ENCODE results near the gene CTNNA3.

The CTNNA3 gene

DNA sequence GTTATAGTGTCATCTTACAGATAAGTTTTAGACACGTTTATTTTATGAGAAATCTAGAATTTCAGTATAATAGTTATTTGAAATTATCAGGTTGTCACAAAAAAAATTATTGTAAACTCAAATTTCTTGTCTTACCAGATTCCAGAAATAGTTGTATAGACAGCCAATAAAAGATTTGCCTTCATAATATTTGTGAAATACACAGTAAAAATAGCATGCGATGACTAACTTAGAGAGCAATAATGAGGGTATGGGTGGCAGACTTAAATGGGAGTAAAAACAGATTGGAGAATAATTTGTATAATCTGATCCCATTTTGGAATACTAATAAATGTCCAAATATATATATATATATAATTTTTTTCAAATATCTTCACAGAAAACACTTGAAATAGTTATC, 1457.7 kb downstream of the CTNNA3 start:
- Histone ChIP-seq H3F3A (ENCODE audit: insufficient read depth) (no peaks in the 10 kb centered on the region), H3K4me3 (ENCODE audit: insufficient read depth, low read length, poor library complexity, severe bottlenecking) (no peak overlapping the region), H4K20me1 (ENCODE audit: low read depth, low read length) (no peaks in the 10 kb centered on the region), H3K9ac (ENCODE audit: low read length) (no peak overlapping the region), H3K79me2 (ENCODE audit: insufficient read depth, low read length) (no peaks in the 10 kb centered on the region), H3K4me2 (ENCODE audit: low read depth, low read length, poor library complexity, severe bottlenecking) (no peak overlapping the region), H2AFZ (ENCODE audit: low read depth, low read length, severe bottlenecking) (no peak overlapping the region), H3K36me3 (ENCODE audit: low read length) (no peaks in the 10 kb centered on the region), H3K27me3 (ENCODE audit: low read length) (no peaks in the 10 kb centered on the region), H3K9me3 (ENCODE audit: insufficient read depth, low read length) (no peaks in the 10 kb centered on the region), H3K27ac (ENCODE audit: low read depth, low read length) (no peak overlapping the region), H3K9me2 (replicated peaks; ENCODE audit: insufficient read depth, low read length) (no peaks in the 10 kb centered on the region)
- TF ChIP-seq EZH2phosphoT487 (conservative IDR thresholded peaks at IDR 0.05; ENCODE audit: low read length) = no peak
- TF ChIP-seq, protein P1, sequence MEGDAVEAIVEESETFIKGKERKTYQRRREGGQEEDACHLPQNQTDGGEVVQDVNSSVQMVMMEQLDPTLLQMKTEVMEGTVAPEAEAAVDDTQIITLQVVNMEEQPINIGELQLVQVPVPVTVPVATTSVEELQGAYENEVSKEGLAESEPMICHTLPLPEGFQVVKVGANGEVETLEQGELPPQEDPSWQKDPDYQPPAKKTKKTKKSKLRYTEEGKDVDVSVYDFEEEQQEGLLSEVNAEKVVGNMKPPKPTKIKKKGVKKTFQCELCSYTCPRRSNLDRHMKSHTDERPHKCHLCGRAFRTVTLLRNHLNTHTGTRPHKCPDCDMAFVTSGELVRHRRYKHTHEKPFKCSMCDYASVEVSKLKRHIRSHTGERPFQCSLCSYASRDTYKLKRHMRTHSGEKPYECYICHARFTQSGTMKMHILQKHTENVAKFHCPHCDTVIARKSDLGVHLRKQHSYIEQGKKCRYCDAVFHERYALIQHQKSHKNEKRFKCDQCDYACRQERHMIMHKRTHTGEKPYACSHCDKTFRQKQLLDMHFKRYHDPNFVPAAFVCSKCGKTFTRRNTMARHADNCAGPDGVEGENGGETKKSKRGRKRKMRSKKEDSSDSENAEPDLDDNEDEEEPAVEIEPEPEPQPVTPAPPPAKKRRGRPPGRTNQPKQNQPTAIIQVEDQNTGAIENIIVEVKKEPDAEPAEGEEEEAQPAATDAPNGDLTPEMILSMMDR (IDR thresholded peaks at IDR 0.05; ENCODE audit: insufficient read depth, low read length, poor library complexity, severe bottlenecking) = no peak

DNA sequence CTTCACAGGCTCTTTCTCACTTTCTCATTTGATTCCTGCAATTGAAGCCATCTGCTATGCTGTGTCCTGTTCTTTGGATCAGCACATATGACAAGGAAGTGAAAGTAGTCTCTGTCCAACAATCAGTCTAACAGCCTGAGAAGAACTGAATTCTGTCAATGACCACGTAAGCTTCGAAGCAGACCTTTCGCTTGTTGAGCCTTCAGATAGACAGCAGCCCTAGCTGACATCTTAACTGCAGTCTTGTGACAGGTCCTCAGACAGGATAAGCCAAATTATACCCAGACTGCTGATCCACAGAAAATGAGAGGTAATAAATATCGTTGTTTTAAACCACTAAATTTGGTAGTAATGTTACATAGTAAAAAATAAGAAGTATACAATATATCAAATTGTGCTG, 1461.1 kb downstream of the CTNNA3 start:
- Histone ChIP-seq H3K9me3 (ENCODE audit: insufficient read depth, low read length) (no peaks in the 10 kb centered on the region), H3F3A (ENCODE audit: insufficient read depth) (no peaks in the 10 kb centered on the region), H3K79me2 (ENCODE audit: insufficient read depth, low read length) (no peaks in the 10 kb centered on the region), H3K9me2 (replicated peaks; ENCODE audit: insufficient read depth, low read length) (no peaks in the 10 kb centered on the region), H3K4me2 (ENCODE audit: low read depth, low read length, poor library complexity, severe bottlenecking) (no peak overlapping the region), H3K36me3 (ENCODE audit: low read length) (no peaks in the 10 kb centered on the region), H3K27me3 (ENCODE audit: low read length) (no peaks in the 10 kb centered on the region), H2AFZ (ENCODE audit: low read depth, low read length, severe bottlenecking) (no peak overlapping the region), H3K4me3 (ENCODE audit: insufficient read depth, low read length, poor library complexity, severe bottlenecking) (no peak overlapping the region), H3K27ac (ENCODE audit: low read depth, low read length) (no peak overlapping the region), H3K9ac (ENCODE audit: low read length) (no peak overlapping the region), H4K20me1 (ENCODE audit: low read depth, low read length) (no peaks in the 10 kb centered on the region)
- TF ChIP-seq EZH2phosphoT487 (conservative IDR thresholded peaks at IDR 0.05; ENCODE audit: low read length) = no peak
- TF ChIP-seq, protein P1 (IDR thresholded peaks at IDR 0.05; ENCODE audit: insufficient read depth, low read length, poor library complexity, severe bottlenecking) = no peak

GRCh38 chr10:66228887-66229286, 1467.1 kb downstream of the CTNNA3 start:
- H3K4me3 ChIP-seq (ENCODE audit: insufficient read depth, low read length, poor library complexity, severe bottlenecking) = no peak overlapping the region
- H3K36me3 ChIP-seq (ENCODE audit: low read length) = no peaks in the 10 kb centered on the region
- no peaks in the 10 kb centered on the region; the same call in 1 of the 2 replicates for H3K9me3 ChIP-seq (ENCODE audit: insufficient read depth, low read length)
- H3K79me2 ChIP-seq (ENCODE audit: insufficient read depth, low read length) = no peaks in the 10 kb centered on the region
- H3K27ac ChIP-seq (ENCODE audit: low read depth, low read length) = no peak overlapping the region
- no peak overlapping the region for H3K4me2 ChIP-seq (ENCODE audit: low read depth, low read length, poor library complexity, severe bottlenecking)
- H3F3A ChIP-seq (ENCODE audit: insufficient read depth) = no peaks in the 10 kb centered on the region
- TF ChIP-seq EZH2phosphoT487 (conservative IDR thresholded peaks at IDR 0.05; ENCODE audit: low read length) = no peak
- TF ChIP-seq, protein P1 (IDR thresholded peaks at IDR 0.05; ENCODE audit: insufficient read depth, low read length, poor library complexity, severe bottlenecking) = no peak
- H3K9me2 ChIP-seq (replicated peaks; ENCODE audit: insufficient read depth, low read length) = no peaks in the 10 kb centered on the region
- H3K9ac ChIP-seq (ENCODE audit: low read length) = no peak overlapping the region
- no peaks in the 10 kb centered on the region for H4K20me1 ChIP-seq (ENCODE audit: low read depth, low read length)
- no peaks in the 10 kb centered on the region for H3K27me3 ChIP-seq (ENCODE audit: low read length)
- no peak overlapping the region for H2AFZ ChIP-seq (ENCODE audit: low read depth, low read length, severe bottlenecking)
